Fibroblast of skin of right quadriceps (primary cell): ENCODE measurements around the gene ZNF787.

Experiments
- DNase-seq: peaks from one replicate; pipeline ENCODE4 v3.0.0-alpha.2; 2013

The ZNF787 gene

GRCh38 chr19:56142897-56143434, 21.9 kb upstream of the ZNF787 start:
- no peak for DNase-seq

DNA sequence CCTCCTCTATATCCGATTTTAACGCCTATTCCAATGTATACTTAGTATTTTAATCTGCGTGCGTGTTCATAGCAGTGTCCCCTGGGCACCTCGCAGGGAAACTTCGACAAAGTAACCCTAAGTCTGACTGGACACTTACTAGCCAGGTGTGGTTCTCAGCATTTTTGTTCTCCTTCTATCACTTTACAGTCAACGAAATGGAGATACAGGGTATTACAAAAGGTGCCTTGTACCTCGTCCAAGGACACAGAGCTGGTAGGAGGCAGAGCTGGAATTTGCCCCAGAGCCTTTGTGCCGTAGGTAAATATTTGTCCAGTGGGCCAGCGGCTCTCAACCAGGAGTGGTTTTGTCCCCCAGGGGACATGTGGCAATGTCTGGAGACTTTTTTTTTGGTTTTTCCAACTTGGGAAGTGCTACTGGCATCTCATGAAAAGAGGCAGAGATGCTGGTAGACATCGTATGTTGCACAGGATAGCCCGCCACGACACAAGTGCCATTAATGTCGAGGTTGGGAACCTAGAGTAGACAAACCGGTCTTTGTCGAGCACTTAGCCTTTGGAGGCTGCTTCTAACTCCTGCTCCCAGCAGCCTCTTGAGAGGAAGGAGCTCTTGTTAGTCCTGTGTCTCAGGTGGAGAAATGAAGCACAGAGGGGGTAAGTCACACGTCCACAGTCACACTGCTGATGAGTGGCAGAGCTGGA, 21.1 kb upstream of the ZNF787 start:
- no peak for DNase-seq

DNA sequence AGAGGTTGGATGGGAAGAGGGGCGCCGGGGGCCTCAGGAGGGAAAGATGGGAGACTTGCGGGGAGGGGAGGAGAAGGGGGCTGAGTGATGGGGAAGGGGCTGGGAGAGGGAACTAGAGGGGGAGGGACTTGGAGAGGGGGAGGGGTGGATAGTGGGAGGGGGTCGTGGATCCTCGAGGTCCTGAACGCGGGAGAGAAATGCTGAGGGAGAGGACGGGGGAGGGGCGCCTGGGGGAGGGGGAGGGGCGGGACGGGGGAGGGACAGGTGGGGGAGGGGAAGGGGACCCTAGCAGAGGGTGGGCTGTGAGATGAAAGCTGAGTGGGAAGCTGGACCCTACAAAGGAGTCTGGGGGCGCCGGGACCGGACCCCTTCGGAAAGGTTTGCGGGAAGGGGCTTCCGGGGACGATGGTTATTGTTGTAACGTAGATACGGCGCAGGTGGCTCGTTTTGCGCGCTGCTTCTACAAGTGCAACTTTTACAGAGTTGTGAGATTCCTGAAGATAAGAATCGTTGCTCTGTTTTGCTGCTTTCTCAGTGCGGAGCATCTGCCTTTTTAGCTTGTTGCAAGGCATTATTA, 20.4 kb upstream of the ZNF787 start:
- no peak for DNase-seq

- peak; percentile 99 for DNase-seq
These were observed 19.7 kb upstream of the ZNF787 start, which contains the start of gene ZNF444 for GRCh38 chr19:56140583-56141416. Gene ZNF444 (plus strand): TSS chr19:56141287. CDS start chr19:56146912, 5,625 bp downstream.

DNA sequence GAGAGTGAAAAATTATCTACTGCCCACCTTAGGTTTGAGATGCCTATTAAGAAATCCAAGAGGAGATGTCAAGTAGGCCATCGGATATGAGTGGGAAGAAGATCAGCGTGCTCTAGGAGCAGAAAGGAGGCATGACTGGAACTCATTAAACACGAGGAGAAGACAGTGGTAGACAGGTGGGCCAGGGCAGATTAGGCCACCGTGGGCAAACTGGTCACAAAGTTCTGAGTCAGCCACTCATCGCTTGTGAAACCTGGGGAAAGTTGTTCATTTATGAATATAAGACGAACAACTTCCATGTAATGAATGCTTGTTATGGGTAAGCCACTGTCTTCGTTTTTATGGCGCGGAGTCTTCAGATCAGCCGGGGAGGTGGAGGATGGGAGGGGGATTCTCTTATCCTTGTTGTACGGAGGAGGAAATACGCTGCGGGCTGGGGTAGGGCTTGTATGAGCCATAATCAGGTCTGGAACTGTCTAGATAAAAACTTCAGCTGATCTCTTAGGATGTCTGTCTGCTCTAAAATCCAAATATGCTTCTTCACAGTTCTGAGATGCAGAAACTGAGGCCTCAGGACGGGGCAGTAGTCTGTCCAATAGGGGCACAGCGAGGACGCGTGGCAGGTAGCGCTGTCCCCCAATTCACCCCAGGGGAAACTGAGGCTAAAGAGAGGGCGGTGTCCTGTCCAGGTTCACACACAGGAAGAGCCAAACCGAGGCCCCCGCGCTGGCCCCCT, 18.9 kb upstream of the ZNF787 start:
- DNase-seq, result no peak

GRCh38 chr19:56138069-56138468, 17.0 kb upstream of the ZNF787 start:
- no peak for DNase-seq

- no peak for DNase-seq
These were observed 16.3 kb upstream of the ZNF787 start for GRCh38 chr19:56137405-56137804.

DNA sequence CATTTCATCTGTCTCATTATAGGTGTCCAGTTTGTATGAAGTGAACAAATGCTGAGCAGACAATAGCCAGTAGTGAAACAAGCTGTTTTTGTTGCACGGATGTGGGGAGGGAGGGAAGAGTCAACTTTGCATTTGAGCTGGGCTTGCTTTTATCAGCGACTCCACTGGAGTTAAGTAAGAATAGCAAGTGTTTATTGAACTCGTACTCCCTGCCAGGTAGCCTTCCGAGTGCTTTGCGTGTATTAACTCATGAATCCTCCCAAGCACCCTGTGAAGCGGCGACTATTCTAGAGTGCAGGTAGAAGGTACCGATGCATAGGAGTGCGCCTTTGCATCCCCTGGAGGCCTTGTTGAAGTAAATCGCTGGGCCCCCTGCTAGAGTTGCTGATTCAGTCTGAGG, 15.3 kb upstream of the ZNF787 start:
- no peak for DNase-seq

DNA sequence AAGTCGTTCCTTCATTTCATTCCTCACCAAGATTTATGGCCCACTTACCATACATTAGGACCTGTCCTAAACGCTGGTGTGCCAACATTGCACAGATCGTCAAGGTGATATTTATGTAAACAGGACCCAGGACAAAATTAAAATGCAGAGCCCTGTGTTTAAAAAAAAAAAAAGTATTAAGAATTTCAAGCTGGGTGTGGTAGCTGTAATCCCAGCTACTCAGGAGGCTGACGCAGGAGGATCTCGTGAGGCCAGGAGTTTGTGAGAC, 13.5 kb upstream of the ZNF787 start:
- DNase-seq, result no peak

DNA sequence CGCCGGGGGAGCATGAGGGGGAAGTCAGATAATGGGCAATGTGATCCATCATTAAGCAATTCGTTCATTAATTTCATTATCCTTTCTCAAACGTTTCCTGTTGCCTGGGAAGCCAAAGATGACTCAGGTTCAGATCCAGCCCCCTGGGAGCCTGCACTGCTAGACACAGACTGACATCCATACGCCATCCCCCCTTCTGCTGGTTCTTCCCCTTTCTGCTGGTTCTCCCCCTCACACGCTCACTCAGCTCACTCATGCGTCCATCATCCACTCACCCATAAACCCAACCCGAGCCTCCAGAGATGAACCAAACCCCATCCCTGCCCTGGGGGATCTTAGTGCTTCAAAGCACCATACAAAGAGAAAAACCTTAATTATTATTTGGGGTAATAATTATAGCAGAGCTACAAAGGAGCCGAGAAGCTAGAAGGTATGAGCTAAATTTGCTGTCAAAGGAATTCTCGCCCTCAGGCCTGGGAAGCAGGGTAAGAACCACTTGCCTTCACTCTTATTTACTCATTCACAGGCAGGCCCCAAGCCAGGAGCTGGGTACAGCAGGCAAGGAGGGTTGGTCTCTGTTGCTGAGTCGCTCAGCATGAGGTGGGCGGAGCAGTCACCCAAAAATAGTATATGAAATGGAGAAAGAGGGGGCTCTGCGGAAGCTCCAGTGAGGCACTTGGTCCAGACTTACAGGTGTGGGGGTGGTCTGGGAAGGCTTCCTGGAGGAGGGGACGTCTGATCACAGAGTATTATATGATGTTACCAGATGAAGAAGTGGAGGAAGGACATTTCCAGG, 13.0 kb upstream of the ZNF787 start:
- peak; percentile 65 for DNase-seq

GRCh38 chr19:56132316-56132822, 11.3 kb upstream of the ZNF787 start:
- DNase-seq, result peak; percentile 49

- no peak for DNase-seq
These were observed 10.6 kb upstream of the ZNF787 start for GRCh38 chr19:56131651-56132050.

DNA sequence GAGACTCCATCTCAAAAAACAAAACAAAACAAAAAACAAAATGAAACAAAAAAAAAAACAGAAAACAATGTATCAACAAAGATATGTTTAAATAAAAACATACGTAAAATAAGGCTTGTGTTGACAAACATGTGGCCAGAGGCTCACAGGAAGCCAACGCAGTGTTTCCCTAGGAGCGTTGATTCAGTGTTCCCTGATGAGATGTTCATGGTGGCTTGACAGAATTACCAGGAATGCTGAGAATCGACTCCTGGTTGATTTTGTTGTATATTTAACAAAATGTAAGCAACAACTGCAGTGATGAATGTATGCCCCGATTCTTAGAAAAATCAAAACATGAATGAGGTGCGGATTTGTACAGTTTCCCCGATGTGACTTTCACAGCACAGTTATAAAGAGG, 8.9 kb upstream of the ZNF787 start:
- no peak for DNase-seq

DNA sequence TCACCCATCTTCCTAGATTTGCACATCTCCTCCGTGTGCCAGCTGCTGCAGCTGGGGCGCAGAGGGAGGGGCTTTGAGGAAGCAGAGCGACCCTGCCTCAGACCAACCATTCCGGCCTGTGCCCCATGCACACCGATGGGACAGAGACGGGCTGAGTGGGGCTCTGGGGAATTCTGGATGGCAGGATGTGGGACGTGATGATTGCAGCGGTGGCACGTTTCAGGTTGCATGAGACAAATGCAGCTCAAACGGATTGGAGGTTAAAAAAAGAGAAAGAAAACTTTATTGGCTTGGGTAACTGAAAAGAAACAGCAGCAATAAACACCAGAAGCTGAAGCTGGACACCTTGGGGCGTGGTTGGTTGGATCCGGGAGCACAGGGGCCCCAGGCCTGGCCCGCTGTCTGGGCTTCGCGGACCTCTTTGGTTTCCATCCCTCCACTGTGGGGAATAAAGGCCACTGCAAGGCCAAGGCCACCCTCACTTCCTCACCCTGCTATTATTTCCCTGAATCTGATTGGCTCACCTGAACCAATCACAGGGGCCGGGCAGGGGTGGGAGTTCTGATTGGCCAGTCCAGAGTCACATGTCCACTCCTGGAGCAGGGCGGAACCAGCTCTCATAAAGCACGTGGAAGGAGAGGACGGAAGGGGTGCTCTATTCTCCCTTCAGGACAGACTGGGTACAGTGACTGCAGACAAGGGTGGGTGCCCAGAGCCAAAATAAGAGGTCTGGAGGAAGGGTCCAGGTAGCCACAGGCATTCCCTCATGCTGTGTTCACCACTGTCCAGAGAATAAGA, 6.1 kb upstream of the ZNF787 start:
- DNase-seq, result no peak

- no peak for DNase-seq
These were observed 4.9 kb upstream of the ZNF787 start for GRCh38 chr19:56125806-56126590.

- DNase-seq, result no peak
These were observed 3.5 kb upstream of the ZNF787 start for GRCh38 chr19:56124578-56124977.

GRCh38 chr19:56123266-56123891, 2.3 kb upstream of the ZNF787 start:
- DNase-seq, result no peak

- DNase-seq, result peak; percentile 76
These were observed 520 bp downstream of the ZNF787 start for GRCh38 chr19:56120371-56121179.

DNA sequence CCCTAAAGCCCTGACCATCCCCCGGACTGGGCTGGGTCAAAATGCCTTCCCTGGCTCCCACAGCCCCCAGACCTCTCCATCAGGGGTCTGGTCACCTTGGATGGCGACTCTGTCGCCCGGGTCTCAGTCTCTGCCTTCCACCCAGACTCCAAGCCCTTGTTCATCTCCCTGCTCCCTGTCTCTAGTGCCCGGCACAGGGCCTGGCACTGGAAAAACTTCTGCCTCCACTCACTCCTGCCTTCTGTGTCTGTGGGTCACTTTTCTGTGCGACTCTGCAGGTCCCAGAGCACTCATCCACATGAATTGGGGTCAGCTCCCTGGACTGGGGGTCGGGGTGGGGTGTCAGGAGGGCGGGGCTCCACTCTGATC, 1.1 kb downstream of the ZNF787 start:
- no peak for DNase-seq
